Measurements from ENCODE around the gene CDYL.
A peak's percentile ranks its signal among the peaks of the same experiment; 100 is the strongest.

Gene CDYL

DNA sequence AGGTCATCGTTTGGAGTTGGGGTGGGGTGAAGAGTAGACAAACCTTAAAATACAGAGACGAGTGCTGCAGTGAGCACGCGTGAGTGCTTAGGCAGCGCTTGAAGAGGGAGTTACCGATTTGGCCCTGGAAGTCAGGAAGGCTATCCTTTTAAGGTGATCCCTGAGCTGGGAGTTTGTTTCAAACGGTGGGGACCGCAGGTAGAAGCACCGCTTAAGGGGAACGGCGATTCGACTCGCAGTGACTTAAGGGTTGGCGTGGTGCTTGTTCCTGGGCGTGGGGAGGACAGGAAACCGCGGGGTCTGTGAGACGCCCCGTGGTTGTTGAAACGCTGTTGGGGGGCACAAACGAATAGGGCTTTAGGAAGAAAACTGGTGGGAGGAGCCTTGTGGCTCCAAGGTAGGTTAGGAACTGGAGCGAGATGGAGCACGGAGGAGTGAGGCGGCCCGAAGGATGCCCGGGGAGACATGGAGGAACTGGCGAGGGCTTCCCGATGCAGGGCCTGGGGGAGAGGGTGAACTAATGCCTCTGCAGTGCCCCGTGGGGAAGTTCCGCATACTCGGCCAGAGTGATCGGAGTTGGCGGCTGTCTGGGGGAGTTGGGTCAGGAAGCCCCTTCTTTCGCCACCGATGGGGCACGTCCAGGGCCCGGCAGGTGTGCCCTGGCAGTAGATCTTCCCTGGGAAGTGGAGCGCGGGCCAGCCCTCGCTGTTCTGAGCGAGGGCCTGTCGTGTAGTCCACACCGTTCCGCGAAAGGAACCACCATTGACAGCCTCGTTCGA lies 1.3 kb upstream of the CDYL start:
- peak in 2 of 4 experiments; percentile 20 to 32 for DNase-seq

DNA sequence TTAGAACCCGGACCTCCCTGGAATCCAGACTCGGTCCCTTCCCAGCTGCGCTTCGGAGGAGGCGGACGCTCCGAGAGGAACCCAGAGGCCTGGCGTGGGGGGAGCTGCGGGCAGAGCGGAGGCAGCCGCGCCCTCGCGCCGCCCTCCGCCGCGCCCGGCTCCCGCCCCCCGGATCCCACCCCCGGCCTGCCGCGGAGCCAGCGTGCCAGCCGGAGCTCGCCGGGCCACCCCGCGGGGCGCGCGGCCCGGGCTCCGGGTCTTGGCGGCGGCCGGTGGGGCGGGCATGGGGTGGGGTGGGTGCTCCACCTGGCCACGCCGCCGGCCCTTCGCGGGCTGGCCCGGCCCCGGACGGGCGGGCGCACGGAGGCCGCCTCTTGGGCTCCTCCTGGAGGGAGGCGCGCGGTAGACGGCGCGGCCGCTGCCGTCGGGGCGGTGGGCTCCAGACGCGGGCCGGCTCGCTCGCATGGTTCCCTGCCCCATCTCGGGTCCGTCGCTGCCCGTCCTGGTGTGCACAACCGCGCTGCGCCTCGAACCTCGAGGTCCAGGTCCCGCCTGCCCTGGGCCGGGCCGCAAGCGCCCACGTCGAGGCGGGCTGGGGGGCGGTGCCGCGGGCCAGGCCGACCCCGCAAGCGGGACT lies 592 bp upstream of the CDYL start:
- peak; percentile 28 to 61 (median 38) for DNase-seq

DNA sequence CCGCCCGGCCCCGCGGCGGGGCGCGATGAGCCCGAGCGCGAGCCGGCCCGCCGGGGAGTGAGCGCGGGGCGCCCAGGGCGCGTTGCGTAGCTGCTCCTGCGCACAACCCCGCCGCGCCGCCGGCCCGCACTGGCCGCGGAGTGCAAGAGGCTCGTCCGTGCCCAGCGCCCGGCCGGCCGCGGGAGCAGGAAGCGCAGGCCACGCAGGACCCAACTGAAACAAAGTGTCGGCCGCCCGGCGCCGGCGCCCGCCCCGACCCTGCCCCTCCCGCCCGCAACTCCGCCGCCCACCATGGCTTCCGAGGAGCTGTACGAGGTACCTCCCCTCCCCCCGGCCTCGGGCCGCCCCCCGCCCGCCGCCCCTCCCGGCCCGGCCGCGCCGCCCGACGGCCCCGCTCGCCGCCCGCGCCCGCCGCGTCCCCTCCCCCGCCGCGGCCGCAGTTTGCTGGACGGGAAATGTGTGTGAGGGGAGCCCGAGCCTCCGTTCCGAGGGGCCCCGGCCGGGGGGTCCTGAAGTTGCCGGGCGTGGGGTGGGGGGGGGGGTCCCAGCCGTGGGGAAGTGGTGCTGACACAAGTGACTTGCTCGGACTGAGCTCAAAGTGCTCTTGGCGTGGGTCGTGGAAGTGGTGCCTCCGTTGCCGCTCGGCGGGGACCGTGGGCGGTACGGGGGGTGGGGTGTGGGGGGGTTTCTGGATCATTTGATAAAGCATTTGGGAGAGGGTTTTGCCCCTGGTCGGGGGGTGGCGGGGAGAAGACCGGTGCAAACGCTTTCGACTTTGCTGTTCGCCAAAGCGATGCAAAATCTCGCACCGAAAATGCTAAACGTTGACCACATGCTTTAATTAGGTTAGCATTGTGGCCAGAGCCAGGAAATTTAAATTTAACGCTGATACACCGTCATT lies 539 bp downstream of the CDYL start:
- DNase-seq: peak in 3 of 4 experiments; percentile 10 to 40 (median 13)

DNA sequence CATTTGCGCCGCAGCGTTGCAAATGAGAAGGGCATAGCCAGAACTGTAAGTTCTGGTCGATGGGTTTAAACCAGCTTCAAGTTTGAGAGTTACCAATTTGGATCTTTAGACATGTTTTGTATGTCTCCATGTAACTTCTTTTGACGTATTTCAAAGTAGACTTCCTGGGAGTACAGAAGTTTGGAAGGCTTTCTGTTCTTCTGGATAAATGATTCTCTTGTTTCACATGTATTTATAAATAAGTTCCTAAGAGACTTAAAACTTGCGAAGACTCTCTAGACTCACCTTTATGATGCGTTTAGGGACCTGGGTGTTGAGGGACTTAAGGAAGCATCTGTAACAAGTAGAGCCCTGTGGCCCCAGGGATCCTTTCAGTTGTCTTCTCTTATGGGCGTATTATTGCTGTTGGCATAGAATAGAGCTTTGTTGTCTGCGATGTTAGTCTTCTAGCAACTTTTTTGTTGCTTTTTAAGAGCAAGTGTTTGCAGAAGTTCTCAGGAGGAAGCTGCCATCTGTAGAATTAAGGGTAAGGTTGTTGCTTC lies 1.3 kb downstream of the CDYL start:
- DNase-seq: no peak

DNA sequence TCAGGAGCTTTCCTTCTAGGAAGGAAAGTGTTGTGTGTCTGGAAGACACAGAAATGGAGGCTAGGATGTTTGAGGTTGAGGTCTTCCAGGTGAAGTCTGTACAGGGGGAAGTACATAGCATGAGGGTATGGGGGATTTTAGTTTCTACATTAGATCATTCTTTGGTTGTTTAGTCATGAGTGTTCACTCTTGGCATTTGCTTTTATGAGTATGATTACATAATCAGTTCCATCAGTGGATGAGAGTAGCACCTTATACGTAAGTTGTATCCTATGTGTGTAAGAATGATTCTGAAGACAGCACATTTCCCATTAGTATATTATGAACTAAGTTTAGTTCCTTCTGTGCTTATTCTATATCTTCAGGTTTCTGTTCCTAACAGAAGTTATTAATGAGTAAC lies 1.9 kb downstream of the CDYL start:
- no peak for DNase-seq

DNA sequence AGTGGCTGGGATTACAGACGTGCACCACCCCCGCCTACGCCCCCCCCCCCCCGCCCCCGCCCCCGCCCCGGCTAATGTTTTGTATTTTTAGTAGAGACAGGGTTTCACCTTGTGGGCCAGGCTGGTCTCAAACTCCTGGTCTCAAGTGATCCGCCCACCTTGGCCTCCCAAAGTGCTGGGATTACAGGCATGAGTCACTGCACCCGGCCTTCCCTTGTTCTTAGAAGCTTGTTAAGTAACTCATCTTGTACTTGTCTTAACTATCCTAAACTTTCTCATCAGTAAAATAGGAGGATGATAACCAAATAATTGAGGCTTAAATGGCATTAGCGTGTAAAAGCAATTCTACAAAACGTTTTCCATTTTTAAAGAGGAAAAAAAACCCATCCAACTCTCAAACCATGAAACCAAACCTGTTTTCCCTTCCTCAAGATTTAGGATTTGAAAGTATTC lies 4.2 kb downstream of the CDYL start:
- no peak for DNase-seq

DNA sequence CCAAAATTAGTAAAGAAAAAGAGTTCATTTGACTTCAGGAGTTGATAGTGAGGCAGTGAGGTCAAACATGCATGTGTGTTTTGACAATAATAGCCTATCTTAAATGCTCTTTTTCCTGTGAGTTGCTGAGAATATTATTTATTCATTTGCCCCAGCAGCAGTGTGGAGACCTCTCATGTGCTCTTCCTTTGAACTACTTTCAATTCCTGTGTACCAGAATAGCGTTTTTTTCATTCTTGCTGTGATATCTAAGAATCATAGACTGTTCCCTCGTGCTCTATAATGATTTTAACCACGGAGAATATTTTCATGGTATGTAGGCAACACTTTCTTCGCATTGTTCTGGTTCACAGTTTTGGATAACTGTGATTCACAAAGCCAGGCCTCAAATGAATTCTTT lies 5.2 kb downstream of the CDYL start:
- no peak for DNase-seq

DNA sequence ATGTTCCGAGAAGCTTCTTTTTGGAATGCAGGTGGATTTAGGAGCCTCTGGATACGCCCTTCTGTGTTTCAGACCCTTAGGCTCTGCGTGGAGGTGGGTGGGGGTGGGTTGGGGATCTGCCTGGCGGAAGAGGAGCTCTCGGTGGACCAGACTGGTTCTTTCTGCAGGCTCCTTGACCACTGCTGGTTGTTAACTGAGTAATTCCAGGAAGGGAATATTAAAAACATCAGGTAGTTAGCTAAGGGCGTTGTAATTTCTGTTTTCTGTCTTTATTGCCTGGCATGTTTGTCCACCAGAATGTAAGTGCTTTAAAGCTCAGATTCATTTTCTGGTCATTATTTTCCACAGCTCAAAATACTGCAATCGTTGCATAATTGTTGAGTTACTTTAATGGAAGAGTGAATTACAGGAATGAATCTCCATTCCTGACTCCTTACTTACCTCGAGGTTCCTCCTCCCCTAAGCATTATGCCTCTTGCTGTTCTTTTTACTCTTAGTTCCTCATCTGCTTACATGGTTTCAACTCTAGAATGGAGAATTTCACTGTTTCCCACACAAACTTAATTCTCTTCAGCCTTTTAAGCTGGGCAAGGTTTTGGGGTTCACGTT lies 5.9 kb downstream of the CDYL start:
- DNase-seq: no peak

DNA sequence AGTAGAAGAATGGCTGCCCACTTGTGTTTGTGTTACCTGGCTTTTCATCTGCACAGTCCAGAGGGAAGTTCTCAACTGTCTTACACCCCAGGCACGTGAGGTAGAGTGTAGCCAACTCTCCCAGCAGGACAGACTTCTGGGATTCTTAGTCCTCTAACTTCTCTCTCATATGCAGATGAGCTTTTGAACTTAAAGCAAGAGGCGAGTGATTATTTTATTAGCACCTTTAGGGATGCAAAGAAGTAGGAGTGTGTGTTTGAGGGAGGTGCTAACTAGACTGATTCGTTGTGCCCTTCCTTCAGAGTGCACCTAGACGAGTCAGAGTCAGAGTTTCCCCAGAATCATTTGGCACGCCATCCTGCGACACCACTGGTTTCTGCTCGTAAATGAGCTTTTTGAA lies 10.8 kb downstream of the CDYL start:
- no peak for DNase-seq

DNA sequence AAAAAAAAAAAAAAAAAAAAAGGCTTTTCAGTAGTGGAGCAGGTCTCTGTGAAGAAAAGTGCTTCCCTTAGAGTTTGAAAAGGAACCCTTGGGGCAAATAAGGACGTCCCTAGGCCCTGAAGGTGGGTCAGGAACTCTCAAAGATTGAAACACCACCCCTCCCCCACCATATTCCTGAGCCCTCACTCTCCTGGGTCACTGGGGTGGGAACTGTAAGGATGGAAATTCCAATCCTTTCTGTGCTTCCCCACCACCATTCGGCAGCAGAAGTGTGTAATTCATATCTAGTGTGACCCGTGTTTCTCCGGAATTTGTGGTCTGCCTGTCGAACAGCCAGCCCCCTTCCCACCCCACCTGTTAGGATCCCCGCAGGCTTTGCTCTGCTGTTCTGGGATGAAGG lies 12.3 kb downstream of the CDYL start:
- no peak for DNase-seq

DNA sequence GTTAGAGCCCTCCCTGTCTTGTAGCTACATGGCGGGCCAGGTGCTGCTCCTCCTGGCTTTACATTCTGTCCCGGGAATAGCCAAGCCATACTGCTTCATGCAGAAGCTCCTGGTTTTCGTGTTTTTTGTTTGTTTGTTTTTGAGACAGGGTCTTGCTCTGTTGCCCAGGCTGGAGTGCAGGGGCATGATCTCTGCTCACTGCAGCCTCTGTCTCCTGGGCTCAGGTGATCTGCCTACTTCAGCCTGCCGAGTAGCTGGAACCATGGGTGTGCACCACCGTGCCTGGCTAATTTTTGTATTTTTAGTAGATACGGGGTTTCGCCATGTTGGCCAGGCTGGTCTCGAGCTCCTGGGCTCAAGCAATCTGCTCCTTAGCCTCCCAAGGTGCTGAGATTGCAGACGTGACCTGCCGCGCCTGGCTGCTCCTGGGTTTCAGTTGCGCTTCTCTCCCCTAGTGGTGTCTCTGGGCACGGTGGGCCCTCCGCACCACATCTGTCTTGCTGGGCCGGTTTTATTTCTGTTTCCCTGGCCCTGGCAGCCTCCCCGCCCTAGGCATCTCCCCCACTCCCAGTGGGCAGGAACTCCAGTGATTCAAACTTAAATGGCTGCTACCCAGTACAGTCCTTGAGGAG lies 12.9 kb downstream of the CDYL start:
- no peak for DNase-seq

DNA sequence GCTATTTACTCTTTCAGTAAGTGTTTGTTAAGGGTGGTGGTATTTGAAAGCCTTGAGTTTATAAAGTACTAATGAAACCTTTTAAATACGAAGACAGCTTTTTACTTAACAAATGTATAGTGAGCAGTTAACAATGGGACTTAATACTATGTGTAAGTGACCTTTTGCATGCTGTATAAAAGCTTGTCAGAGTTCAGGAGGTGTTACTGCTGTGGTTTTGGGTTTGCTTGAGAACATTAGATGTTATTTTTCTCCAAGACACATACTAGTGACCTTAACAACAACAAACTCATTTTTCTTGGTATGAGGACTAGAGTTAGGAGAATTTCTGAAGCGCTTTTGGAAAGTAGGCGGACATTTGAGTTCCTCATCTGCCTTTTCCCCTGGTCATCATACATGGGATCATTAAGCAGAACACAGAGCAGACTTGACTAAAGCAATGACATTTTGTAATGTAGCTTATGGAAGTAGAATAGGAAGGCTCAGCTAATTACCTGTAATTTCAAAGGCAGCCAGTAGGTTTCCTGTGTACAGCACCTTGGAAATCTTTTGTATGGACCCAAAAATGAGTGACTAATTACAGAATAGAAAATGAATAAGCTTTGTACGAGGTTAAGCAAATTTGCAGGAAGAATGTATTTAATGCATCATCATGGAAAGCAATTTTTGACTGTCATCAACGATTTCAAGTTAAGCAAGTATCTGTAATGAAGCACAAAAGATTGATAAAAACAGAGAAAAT lies 14.1 kb downstream of the CDYL start:
- DNase-seq: no peak

DNA sequence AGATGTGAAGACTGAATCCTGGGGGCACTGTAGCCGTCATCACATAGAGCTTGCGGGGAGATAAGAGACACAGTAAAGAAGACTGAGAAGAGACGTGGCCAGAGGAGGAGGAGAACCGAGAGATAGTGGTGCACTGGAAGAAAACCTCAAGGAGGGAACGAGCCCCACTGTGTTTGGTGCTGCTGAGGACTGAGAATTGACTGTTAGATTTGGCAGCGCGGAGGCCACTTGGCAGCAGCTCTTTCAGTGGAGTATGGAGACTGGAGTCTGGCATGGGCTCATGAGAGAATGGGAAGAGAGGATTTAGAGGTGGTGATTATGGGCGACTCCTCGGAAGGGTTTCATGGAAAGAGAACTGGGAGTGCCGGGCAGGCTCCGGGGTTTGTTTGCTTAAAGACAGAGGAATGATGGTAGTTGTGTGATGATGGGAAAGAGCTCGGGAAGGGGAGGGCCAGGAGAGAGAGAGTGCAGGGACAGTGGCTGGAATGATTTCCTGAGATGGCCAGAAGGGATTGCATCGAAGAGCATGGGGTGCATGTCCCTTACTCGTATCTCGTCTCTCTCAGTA lies 18.0 kb downstream of the CDYL start:
- DNase-seq: no peak

DNA sequence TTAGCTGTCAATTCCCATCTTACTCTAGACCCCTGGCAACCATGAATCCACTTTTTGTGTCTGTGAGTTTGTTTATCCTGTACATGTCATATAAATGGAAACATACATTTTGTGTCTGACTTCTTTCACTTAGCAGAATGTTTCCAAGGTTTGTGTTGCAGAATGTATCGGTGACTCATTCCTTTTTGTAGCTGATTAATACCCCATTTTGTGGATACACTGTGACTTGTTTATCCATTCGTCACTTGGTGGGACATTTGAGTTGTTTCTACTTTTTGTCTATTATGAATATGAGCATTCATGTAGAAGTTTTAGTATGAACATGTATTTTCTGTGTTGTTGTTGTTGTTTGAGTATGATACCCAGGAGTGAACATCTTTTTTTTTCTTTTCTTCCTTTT lies 21.4 kb downstream of the CDYL start:
- DNase-seq: no peak

DNA sequence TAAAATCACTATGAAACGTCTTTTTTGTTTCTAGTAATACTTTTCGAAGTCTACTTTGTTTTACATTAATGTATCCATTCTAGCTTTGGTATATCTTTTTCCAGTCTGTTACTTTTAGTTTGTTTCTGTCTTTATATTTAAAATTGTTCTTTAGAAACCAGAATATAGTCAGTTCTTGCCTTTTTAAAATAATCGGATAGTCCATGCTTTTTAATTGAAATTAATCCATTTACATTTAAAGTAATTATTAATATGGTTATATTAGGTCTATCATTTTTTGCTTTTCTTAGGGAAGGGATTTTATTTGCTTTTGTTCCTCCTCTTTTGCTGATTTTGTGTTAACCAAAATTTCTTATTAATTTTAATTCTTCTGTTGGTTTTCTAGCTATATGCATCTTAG lies 23.7 kb downstream of the CDYL start:
- no peak for DNase-seq

DNA sequence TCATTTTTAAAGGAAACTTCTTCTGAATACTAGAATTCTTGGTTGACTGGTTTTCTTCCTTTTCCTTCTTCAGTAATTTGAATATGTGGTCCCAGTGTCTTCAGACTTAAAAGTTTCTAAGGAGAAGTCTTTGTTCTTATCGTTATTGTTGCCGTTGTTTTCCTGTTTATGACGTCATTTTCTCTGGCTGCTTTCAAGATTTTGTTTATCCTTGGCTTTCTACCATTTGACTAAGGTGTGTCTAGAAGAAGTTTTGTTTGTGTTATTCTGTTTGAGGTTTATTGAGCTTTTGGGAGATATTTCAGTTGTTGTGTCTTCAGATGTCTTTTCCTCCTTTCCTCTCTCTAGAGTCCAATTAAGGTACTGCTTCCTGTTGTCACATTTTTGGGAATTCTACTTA lies 24.5 kb downstream of the CDYL start:
- no peak for DNase-seq

DNA sequence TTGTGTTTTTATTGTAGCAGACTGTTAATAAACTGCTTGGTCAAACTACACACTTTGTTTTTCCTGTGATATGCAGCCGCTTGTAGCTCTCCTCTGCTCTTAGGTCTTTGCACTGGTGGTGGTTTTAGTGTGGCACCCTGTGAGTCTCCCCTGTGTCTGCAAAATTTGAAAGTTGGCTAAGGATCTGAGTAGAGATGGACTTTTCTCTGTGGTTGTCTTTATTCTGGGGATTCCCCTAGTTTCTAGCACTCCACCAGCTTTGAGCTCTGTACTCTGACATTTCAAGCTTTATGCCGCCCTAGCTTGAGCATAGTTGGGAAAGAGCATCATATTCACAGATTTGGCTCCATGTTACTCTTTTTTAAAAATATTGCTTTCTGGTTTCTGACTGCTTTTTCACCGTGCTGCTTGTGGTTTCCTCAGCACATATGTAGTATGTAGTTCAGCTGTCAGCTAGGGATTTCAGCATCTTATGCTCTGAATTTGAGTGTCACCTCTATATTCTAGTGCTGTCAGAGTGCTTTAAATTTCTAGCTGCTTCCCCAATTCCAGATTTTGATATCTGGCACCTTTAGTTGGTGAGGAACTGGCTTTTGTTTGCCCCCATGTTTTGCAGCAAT lies 25.4 kb downstream of the CDYL start:
- no peak for DNase-seq

DNA sequence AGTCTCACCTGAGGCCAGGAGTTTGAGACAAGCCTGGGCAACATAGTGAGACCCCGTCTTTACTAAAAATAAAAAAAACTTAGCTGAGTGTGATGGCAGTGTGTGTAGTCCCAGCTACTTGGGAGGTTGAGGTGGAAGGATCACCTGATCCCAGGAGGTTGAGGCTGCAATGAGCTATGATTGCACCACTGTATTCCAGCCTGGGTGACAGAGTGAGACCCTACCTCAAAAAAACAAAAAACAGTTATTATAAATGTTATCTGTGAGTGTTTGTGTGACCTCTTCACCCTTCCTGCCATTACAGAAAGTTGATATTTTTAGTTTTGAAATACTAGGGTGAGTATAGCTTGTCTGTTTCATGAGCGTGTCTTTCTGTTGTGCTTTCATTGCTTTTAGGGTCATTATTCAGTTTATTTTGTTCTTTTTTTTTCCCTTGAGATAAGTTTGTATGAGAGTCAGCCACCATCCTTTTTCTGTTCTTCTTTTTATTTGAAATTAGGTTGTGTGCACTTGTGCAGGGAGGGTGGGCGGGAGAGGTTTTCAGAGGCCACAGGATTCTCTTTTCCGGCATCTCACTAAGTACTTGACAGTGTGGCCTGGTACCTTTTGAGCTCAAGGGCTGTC lies 26.2 kb downstream of the CDYL start:
- DNase-seq: no peak

DNA sequence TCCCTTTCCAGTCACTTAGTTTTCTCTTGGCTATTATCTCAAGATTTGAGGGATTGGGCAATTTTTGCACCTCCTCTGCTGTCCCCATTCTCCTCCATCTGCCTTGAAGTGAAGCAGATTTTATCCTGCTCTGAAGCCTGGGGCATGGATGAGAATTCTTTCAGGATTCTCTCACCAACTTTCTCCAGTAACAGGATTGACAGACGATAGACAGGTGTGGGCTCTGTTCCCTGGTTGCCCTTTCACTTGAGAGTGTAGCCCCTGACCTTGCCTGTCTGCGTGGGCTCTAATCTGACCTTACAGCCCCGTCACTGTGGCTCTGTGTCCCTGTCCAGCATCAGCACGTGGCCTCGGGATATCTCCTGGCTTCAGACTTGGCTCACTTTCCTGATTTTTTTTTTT lies 27.1 kb downstream of the CDYL start:
- no peak for DNase-seq

DNA sequence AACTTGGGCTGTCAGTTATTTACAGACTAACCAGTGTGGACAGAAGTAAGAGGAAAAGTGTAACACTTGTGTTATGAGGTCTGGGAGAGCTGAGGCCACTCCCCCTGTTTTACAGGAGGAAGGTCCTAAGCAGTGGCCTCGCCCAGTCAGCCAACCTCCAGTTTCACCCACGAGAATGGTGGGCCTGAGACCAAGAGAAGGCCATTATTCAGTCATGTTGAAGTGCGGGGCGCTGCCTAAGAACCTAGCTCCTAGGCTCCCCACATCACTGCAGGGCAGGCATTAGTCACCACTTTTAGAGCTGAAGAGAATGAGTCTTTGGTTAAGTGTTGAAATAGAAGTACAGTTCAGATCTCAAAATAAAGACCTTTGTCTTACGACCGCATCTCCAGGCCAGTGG lies 27.9 kb downstream of the CDYL start:
- no peak for DNase-seq
